ENCODE results near the gene SLC29A2.
"Not testable (repeated sequence)": the region's sequence is repeated elsewhere in the genome, so short reads cannot be mapped to it uniquely, and the experiment has no call there.

SLC29A2 gene

DNA sequence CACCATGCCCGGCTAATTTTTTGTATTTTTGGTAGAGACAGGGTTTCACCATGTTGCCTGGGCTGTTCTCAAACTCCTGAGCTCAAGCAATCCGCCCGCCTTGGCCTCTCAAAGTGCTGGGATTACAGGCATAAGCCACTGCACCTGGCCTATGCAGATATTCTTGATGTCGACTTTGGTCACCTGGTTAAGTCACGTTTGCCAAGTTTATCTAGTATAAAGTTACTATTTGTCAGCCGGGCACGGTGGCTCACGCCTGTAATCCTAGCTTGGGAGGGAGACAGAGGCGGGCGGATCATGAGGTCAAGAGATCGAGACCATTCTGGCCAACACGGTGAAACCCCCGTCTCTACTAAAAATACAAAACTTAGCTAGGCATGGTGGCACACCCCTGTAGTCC, 12.8 kb upstream of the SLC29A2 start:
- not testable (repeated sequence) for DNase-seq (ENCODE audit: low read depth)

DNA sequence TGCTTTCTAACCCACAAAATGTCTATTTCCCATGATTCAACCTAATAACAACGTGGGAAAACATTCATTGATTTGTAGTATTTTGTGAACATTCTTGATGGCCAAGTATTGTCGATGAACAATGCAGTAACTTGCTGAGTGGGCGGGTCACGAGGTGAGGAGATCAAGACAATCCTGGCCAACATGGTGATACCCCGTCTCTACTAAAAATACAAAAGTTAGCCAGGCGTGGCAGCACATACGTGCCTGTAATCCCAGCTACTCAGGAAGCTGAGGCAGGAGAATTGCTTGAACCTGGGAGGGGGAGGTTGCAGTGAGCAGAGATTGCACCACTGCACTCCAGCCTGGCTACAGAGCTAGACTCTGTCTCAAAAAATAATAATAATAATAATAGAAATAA, 8.7 kb upstream of the SLC29A2 start:
- not testable (repeated sequence) for DNase-seq (ENCODE audit: low read depth)

DNA sequence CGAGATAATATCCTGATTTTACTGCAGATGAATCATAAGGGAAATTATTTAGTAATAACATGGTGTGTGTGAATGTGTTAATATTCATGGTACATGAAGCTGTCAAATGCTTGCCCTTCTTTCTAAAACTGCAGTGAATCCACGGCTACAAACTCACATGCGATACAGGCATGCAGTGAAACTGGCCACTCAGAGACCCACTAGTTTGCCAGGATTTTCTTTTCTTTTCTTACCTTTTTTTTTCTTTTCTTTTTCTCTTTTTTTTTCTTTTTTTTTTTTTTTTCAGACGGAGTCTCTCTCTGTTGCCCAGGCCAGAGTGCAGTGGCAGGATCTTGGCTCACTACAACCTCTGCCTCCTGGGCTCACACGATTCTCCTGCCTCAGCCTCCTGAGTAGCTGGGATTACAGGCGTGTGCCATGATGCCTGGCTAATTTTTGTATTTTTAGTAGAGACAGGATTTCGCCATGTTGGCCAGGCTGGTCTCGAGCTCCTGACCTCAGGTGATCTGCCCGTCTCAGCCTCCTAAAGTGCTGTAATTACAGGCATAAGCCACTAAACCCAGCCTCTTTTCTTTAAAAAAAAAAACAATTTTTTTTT, 2.2 kb upstream of the SLC29A2 start:
- not testable (repeated sequence) for DNase-seq (ENCODE audit: low read depth)

DNA sequence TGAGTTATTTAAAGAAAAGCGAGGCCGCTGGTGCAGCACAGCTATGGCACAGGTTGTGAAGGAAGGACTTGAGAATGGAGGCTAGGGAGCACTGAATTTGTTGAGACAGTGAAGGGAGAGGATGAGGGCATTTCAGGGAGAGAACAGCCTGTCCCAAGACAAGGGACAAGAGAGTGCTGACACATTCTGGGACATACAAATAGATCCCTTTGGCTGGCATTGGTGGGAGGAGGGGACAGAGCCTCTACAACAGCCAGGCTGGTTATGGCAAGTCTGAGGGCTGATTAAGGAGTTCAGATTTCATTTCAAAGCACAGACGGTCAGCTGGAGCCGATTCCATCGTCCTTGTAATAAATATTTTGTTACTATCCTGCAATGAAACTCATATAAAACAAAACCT, 1.7 kb upstream of the SLC29A2 start:
- DNase-seq (ENCODE audit: low read depth) = no peak

DNA sequence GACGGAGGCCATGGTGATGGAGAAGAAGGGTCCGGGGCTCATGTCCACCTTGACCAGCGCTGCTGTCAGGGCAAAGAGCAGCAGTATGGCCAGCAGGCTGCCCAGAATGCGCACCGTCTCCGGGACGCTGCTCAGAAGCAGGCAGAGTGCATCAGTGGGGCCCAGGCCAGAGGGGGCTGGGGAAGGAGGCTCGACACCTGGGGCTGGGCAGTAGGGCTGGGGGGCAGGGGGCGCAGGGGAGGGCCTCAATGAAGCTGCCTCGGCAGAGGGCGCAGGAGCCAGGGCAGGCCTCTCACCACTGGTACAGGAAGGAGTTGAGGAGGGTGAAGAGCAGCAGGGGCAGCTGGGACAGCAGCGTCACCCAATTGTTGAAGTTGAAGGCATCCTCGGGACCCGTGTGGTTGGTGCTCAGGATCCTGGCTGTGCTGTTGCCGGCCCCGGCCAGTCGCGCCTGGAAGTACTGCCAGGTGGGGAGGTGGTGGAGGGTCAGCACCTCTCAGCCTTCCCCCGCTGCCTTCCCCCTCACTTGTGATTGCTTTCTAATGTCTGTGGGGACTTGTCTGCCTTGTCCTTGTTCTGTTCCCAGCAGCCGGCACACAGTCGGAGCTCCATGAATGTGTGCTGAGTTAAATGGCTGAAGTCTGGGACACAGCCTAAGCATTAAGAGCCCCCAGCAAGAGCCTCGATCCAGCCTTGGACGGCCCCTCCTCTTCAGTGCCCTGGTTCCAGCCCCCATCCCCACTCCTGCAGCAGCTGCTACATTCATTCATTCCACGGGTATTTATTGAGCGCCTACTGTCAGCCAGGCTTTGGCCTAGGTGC, 2.3 kb downstream of the SLC29A2 start:
- no peak for DNase-seq (ENCODE audit: low read depth)

DNA sequence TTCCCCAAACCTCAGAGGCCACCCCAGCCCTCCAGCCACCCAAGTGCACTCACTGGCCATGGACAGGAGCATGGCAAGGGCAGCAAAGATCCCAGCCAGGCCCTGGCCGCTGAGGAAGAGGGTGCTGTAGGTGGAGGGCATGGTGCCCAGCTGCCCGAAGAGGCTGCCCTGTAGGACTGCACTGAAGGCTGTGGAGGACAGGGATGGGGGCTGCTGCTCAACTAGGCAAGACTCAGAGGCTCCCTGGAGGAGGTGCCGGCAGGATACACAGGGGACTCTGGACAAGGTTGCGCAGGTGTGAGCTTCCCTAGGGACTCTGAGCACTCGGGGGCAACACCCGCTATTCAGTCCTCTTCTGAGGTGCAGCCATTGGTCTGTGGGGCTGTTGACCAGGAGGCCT, 3.1 kb downstream of the SLC29A2 start:
- DNase-seq (ENCODE audit: low read depth) = no peak

DNA sequence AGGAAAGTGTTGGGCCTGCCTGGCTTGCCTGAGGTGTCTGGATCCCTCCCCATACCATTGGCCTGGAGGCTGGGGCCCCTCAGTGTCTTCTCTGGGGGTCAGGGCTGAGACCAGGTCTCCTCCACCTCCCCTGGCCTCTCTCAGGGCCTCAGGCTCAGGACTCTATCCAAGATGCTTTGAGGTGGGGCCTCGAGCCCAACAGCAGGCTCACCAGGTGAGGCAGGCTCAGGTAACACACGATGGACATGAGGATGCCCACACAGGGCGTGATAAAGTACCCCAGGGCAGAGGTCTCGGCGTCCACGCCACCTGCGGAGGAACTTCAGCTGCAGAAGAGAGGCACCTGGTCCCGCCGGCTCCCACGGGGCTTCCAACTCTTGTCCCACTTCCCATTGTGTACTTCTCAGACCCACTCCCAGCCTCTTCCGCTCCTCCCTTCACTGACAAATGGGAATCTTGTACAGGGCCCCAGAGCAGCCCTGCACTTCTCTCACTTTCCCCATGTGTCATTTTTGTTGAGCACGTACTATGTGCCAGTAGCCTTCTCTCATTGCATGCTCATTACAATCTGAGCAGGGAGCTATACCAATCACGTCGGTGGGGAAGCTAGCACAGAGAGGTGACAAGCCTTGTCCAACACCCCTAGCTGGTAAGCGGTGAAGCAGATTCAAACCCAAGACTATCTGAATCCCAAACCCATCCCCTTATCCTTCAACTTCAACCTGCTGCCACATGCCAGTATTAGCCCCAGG, 3.8 kb downstream of the SLC29A2 start:
- no peak for DNase-seq (ENCODE audit: low read depth)

DNA sequence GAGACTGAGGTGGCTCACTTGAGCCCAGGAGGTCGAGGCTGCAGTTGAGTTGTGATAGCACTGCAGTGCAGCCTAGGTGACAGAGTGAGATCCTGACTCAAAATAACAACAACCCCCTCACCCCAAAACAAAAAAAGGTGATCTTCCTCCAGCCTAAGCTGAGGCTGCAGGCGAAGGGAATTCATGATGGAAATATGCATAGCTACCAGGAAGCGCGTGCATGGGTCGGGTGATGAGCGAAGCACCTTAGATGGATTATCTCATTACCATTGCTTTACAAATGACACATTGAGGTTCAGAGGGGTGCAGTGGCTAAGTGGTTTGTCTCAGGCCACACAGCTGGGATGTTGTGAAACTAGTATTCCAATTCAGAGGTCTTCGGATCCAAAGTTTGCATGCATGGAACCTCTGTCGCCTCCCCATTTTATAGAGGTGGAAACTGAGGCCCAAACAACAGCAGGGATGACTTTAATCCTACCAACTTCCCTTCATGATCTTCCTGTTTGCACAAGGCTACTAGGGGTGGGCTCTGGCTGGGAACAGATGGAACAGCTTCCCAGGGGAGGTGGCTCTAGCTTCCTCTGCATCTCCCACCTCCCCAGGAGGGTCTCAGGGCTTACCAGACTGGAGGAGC, 4.6 kb downstream of the SLC29A2 start:
- no peak for DNase-seq (ENCODE audit: low read depth)

DNA sequence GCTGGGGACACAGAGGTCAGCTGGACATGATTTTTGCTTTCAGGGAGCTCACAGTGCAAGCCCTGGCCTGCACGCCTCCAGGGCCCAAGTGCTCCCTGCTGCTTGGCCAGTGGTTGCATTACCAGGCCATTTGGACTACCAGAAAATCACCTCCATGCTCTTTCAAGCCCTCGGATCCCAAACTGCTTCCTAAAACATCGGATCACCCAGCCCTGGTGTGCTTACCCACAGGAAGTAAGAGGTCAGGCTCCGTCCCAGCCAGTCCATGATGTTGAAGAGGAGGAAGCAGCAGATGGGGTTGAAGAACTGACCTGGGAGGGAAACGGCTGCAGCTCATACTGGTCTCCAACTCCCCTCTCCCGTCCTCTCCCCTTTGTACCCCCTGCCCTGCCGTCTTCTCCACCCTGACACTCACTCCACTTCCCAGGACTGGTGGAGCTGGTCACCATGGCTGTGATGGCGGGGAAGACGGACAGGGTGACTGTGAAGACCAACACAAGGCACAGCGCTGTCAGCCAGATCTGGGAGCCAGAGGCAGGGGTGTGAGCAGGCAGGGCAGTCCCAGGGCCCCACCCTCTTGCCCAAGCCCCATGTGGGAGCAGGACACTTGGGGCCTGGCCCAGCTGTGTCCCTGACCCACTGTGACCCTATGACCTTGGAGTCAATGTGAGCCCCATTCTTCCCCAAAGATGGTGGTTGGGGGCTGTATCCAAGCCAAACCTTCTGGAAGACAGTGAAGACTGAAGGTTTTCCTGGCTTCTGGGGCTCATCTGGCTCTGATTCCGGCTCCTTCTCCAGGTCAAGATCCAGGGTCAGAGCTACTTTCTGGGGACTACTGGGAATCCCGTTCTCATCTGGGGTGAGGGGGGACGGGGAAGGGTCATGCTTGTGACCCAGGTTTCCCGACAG, 5.6 kb downstream of the SLC29A2 start:
- no peak for DNase-seq (ENCODE audit: low read depth)

DNA sequence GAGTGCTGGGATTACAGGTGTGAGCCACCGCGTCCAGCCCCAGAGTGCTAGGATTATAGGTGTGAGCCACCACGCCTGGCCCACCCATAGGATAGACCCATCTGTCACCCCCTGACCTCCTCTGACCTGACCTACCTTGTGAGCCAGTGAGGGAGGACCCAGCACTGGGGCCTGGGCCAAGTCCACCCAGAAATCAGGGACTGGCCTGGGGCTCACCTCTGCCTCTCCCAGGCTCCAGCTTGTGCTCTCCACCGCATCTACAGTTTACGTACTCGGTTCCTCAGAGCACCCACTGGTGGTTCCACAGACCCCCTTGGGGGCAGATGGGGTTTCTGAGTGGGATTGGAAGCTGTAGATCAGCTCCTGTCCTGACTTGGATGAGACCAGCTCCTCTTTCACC, 6.4 kb downstream of the SLC29A2 start:
- DNase-seq (ENCODE audit: low read depth) = no peak

DNA sequence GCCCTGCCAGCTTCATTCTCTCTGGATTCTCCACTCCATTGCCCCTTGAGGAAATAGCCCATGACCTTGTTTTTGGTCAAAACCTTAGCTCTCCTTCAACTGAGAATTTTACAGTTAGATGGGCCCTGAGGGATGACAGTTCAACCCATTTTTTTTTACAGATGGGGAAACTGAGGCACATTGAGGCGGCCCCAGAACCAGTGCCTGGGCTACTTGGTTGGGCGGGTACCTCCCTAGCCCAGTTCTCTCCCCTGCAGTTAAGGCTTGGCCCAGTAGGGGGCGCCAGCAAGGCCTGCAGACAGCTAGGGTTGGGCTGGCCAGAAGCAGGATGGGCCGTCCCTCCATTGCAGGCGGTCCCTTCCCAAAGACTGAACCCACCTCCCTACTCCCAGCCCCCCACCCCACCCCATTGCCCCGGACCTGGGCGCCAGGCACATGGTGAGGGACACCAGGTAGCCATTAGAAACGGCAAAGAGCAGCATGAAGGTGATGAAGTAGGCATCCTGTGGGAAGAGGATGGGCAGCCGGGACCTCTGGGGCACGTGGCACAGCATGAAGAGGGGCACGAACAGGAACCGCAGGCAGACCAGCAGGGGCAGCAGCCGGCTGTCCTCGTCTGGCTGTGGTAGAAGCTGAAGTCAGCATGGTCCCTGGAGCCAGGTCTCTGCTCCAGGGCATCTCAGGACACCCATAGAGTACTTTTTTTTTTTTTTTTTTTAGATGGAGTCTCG, 7.6 kb downstream of the SLC29A2 start:
- DNase-seq (ENCODE audit: low read depth) = peak; percentile 44

DNA sequence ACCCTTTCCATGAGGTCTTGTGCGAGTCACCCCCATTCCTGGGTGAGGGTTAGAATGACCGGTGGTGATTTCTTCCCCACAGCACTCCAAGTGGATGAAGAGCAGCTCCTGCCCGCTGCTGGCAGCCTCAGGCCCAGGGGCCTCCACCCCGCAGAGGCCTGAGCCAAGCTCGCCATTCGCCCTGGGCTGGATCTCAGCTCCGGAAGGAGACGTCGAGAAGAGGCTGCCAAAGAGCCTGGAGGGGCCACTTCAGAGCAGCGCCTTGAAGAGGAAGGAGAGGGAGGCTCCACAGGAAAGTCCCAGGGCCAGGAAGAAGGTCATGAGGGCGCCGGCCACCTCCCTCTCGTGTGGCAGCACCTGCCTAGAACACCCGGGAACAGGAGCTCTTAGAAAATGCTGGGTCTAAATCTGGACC, 8.4 kb downstream of the SLC29A2 start:
- no peak for DNase-seq (ENCODE audit: low read depth)

DNA sequence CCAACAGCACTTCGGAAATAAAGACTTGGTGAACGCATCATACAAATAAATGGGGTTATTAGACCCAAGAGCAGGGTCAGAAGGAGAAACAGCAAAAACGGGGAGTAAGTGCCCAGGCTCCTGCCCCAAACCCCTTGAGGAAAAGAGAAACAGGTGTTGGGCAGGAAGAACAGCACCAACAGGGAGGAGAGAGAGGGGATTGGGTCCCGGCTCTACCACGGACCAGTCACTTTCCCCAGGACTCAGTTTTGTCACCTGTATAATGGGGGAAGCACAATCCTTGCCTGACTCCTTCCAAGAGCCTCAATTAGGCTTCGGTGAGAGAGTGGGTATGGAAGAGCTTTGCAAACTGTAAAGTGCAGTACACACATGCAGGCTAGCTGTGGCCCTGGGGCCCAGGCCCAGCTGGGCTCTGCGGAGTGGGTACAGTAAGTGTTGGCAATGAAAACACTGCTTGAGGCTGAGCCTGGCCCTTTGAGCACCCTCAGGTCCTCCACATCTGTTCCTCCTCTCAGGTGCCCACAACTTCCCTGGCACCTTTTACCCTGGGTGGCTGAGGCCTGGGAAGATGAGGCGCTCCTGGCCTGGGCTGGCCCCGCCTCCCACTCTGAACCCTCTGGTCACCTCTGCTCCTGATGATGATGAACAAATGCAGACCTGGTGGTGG, 8.9 kb downstream of the SLC29A2 start:
- no peak for DNase-seq (ENCODE audit: low read depth)

DNA sequence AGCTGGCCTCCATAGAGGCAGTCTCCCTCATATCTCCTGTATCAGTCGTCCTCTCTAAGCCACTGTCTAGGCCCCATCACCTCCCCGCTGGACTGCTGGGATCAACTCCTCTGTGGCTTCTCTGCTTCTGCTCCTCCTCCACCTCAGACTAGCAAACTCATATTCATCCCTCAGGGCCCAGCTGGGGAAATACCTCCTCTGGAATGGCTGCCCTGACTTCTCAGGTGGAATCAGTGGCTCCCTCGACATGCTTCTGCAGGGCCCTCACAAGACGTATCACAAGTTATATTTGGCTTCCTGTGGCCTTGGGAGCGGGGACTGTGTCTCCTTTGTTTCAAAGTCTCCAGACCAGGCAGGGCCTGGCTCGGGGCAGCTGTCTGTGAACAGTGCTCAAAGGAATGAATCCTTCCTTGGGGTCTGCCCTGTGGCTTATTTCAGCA, 10.0 kb downstream of the SLC29A2 start:
- DNase-seq (ENCODE audit: low read depth) = no peak

DNA sequence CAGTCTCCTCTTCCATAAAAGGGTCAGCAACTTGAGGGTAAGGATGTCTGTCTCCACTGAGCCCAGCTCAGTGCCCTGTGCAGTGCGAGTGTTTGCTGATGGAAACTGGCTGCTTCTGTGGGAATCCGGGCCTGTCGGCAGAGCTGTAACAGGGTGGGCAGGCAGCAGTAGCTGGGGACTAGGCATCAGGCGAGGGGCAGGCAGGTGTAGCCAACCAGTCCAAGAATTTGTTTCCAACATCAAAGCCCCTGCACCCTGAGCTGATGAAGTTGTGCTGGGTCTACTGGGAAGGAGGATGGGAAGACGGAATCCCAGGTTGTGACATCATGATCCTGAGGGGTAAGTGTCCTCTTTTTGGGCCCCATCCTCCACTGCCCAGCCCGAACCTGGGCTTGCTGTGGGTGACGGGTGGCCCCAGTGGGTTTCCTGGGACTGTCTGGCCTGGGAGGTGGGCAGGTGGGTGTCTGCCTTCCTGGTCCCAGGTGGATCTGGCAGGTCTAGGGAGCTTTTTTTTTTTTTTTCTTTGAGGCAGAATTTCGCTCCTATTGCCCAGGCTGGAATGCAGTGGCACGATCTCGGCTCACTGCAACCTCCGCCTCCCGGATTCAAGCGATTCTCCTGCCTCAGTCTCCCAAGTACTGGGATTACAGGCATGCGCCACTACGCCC, 11.0 kb downstream of the SLC29A2 start:
- DNase-seq (ENCODE audit: low read depth) = no peak

DNA sequence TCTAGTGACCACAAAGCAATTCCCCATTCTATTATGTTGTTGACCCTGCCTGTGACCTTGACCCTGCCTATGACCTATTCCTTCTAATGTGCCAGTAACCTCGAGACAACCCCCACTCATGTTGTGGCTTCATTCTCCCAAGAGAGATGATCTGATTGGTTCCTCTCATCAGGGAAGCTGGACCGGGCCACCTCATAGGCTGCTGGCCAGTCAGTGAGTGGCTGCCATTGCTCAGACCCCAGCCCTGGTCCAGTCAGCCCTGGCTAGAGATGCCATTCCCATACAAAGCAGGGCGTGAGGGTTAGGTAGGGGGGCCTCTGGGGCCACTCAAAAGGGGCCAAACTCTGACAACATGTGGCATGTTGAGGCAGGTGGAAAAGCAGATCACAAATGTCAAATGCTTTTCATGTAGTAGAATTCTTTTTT, 11.9 kb downstream of the SLC29A2 start:
- no peak for DNase-seq (ENCODE audit: low read depth)

DNA sequence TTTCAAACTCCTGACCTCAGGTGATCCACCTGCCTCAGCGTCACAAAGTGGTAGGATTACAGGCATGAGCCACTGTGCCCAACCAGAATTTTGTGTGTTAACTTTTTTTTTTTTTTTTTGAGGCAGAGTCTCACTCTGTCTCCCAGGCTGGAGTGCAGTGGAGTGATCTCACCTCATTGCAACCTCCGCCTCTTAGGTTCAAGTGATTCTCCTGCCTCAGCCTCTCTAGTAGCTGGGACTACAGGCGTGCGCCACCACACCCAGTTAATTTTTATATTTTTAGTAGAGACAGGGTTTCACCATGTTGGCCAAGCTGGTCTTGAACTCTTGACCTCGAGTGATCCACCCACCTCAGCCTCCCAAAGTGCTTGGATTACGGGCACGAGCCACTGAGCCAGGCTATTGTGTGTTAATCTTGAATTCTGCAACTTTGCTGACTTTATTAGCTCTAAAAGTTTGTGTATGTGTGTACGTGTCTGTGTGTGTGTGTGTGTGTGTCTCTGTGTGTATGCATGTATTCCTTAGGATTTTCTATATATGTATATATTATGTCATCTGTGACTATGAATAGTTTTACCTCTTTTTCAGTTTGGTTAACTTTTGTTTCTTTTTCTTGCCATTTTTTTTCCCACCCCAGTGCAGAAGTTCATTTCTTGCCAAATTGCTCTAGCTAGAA, 20.9 kb downstream of the SLC29A2 start:
- not testable (repeated sequence) for DNase-seq (ENCODE audit: low read depth)

DNA sequence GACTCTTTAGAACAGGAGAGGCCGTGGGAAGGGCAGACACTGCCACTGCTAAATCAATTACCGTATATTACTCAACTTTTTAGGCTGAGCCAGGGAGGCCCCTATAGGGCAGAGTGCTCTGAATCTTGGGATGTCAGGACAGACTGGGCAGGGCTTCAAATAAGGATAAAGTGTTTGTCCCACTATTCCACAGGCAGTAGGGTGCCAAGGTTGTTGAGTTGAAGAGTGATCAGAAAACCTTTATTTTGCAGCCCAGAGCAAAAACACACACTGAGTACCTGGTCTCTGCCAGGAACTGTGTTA, 22.5 kb downstream of the SLC29A2 start:
- no peak for DNase-seq (ENCODE audit: low read depth)
